GM18951 (cell line): ENCODE results near the gene RNF167.

Source experiments
- POLR2A ChIP-seq: IDR thresholded peaks from 4 replicates; pipeline ENCODE4 v1.6.1; 2011; ENCODE audit warnings: mild to moderate bottlenecking; ENCODE audit not compliant: insufficient read length, insufficient read depth; ENCODE audit errors: extremely low read depth
- in situ Hi-C: fragments of 300-500 bp; cut with MboI; formaldehyde crosslinking; loops from one replicate; pipeline ENCODE4 v1.12.0; 2022; ENCODE audit warnings: low sequenced_read_pairs, mixed read lengths, inconsistent platforms; ENCODE audit not compliant: unreplicated experiment

The RNF167 gene

GRCh38 chr17:4948166-4948930 lies 8.3 kb downstream of the RNF167 start, which contains the start of gene PFN1:
PFN1 (minus strand) TSS chr17:4948530; CDS start chr17:4948394, 136 bp downstream.
- in situ Hi-C loops, result no loop called here
- peak; percentile 94 for TF ChIP-seq POLR2A

GRCh38 chr17:4948931-4949320 lies 8.9 kb downstream of the RNF167 start:
- in situ Hi-C loops, result no loop called here
- peak; percentile 51 for TF ChIP-seq POLR2A

- TF ChIP-seq POLR2A, result peak; percentile 53
- in situ Hi-C loops, result no loop called here
Observed at GRCh38 chr17:4949321-4950074, 9.4 kb downstream of the RNF167 start.

- TF ChIP-seq POLR2A, result peak; percentile 56
- in situ Hi-C loops, result no loop called here
Observed at GRCh38 chr17:4950075-4950745, 10.1 kb downstream of the RNF167 start.

- in situ Hi-C loops, result no loop called here
- peak; percentile 31 for TF ChIP-seq POLR2A
Observed at GRCh38 chr17:4950746-4951204, 10.7 kb downstream of the RNF167 start, which contains the start of gene ENO3. ENO3 (plus strand) TSS chr17:4951119; CDS start chr17:4951830, 711 bp downstream.

- in situ Hi-C loops, result no loop called here
- no peak for TF ChIP-seq POLR2A
Observed at GRCh38 chr17:4951486-4951885, 11.4 kb downstream of the RNF167 start.

- in situ Hi-C loops, result no loop called here
- TF ChIP-seq POLR2A, result no peak
Observed at GRCh38 chr17:4953451-4953961, 13.4 kb downstream of the RNF167 start.

- TF ChIP-seq POLR2A, result no peak
Observed at GRCh38 chr17:4955091-4955490, 15.0 kb downstream of the RNF167 start.

GRCh38 chr17:4956493-4957061 lies 16.5 kb downstream of the RNF167 start:
- in situ Hi-C loops, result no loop called here

More at GRCh38 chr17:4955091-4955490, 15.0 kb downstream of the RNF167 start:
- in situ Hi-C loops, result no loop called here

GRCh38 chr17:4958102-4958501 lies 18.0 kb downstream of the RNF167 start:
- in situ Hi-C loops, result no loop called here
- no peak for TF ChIP-seq POLR2A

More at GRCh38 chr17:4956493-4957061, 16.5 kb downstream of the RNF167 start:
- no peak for TF ChIP-seq POLR2A

GRCh38 chr17:4959261-4959965 lies 19.3 kb downstream of the RNF167 start:
- in situ Hi-C loops, result no loop called here
- TF ChIP-seq POLR2A, result no peak
